Endothelial cell of coronary artery (primary cell): ENCODE results near the gene FAM184A. TPM values are rescaled to one million over a fixed set of nuclear protein-coding genes. Genes with fewer than 3 reads are reported as not detected.

Source experiments
- total RNA-seq: library from RNA; depleted of rRNA; stranded (reverse); fragments of >200 nt; gene quantifications from 2 replicates; pipeline ENCODE4 v1.2.3, GENCODE V29; 2014

The FAM184A gene
- total RNA-seq, result 0.18 and 0.19 TPM in 2 replicates

DNA sequence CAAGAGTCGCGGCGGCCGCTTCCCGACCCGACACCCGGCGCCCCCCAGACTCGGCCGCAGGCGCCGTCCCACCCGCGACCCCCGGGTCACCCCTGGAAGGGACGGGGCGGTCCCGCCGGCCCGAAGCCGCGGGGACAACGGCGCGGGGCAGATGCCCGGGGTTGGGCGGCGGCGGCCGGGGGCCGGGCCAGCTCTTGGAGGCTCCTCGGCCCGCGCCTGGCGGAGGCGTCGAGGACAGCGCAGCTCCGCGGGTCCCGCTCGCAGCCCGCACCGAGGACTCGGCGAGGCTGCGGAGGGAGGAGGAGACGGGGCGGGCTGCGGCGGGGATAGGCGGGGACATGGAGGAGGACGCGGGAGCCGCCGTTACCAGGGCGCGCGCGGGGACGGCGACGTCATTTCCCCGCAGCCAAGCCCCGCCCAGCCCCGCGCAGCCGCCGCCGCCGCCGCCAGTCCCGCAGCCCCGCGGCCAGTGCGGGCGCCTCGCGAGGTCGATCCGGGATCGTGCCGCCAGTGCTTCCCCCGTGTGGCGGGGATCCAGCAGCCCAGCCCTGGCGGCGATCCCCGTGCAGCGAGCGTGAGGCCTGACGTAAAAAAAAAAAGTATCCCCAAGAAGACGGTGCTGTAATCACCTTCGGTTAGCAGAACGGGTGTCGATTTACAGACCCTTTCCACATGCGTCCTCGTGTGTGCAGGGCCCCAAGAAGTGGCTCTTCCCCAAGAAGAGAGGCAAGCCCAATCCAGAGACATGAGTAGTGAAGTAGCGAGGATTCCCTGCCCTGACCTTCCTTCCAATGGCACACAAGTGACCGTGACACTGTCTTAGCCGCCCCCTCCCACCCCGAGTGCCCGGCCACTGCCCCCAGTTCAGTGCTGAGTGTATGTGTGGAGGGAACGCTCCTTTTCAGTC lies at the start of gene FAM184A:
TSS of gene FAM184A (minus strand) at position 289 of the 907 bp plus-strand sequence. CDS start 365 bp downstream, outside the sequence.

GRCh38 chr6:118934461-118935330 lies 143.8 kb downstream of the FAM184A start, which contains the start of gene MCM9:
Gene MCM9, minus strand, starts transcription at chr6:118935159. Its CDS starts 3,436 bp downstream, at chr6:118931723.

Other genes starting within 250 kb of the FAM184A start
- gene ASF1A, start 184.5 kb downstream of the FAM184A start, total RNA-seq, result 16.9 and 20.8 TPM in 2 replicates
- 8.9 and 9.8 TPM in 2 replicates for gene MCM9, start 143.5 kb downstream of the FAM184A start, total RNA-seq